ENCODE data around the gene DIO1.

DNA sequence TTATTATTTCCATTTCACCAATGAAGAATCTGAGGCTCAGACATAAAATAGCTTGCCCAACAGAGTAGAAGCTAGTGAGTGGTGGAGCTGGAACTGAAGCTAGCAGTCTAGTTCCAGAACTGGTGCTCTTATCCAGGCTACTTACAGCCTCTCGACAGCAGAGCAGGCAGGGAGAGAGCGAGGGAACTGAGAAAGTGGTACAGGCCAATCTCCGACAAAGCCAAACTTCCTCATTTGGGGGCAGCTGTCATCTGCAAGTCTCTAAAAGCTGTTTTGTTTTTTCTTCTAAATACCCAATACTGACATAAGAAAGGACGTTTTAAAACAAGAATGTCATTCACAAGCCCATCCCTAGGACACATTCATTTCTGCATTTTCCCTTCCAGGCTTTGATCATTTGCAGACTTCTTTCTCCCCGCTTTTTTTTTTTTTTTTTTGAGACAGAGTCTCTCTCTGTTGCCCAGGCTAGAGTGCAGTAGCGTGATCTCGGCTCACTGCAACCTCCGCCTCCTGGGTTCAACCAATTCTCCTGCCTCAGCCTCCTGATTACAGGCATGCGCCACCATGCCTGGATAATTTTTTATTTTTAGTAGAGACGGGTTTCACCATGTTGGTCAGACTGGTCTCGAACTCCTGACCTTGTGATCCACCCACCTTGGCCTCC lies 24.4 kb upstream of the DIO1 start:
- TF ChIP-seq, protein P1, sequence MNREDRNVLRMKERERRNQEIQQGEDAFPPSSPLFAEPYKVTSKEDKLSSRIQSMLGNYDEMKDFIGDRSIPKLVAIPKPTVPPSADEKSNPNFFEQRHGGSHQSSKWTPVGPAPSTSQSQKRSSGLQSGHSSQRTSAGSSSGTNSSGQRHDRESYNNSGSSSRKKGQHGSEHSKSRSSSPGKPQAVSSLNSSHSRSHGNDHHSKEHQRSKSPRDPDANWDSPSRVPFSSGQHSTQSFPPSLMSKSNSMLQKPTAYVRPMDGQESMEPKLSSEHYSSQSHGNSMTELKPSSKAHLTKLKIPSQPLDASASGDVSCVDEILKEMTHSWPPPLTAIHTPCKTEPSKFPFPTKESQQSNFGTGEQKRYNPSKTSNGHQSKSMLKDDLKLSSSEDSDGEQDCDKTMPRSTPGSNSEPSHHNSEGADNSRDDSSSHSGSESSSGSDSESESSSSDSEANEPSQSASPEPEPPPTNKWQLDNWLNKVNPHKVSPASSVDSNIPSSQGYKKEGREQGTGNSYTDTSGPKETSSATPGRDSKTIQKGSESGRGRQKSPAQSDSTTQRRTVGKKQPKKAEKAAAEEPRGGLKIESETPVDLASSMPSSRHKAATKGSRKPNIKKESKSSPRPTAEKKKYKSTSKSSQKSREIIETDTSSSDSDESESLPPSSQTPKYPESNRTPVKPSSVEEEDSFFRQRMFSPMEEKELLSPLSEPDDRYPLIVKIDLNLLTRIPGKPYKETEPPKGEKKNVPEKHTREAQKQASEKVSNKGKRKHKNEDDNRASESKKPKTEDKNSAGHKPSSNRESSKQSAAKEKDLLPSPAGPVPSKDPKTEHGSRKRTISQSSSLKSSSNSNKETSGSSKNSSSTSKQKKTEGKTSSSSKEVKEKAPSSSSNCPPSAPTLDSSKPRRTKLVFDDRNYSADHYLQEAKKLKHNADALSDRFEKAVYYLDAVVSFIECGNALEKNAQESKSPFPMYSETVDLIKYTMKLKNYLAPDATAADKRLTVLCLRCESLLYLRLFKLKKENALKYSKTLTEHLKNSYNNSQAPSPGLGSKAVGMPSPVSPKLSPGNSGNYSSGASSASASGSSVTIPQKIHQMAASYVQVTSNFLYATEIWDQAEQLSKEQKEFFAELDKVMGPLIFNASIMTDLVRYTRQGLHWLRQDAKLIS (CRISPR knock-in tag; IDR thresholded peaks at IDR 0.05; ENCODE audit: borderline replicate concordance), result no peak
- TF ChIP-seq, protein P2, sequence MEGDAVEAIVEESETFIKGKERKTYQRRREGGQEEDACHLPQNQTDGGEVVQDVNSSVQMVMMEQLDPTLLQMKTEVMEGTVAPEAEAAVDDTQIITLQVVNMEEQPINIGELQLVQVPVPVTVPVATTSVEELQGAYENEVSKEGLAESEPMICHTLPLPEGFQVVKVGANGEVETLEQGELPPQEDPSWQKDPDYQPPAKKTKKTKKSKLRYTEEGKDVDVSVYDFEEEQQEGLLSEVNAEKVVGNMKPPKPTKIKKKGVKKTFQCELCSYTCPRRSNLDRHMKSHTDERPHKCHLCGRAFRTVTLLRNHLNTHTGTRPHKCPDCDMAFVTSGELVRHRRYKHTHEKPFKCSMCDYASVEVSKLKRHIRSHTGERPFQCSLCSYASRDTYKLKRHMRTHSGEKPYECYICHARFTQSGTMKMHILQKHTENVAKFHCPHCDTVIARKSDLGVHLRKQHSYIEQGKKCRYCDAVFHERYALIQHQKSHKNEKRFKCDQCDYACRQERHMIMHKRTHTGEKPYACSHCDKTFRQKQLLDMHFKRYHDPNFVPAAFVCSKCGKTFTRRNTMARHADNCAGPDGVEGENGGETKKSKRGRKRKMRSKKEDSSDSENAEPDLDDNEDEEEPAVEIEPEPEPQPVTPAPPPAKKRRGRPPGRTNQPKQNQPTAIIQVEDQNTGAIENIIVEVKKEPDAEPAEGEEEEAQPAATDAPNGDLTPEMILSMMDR (IDR thresholded peaks at IDR 0.05), result no peak
- TF ChIP-seq, protein P3, sequence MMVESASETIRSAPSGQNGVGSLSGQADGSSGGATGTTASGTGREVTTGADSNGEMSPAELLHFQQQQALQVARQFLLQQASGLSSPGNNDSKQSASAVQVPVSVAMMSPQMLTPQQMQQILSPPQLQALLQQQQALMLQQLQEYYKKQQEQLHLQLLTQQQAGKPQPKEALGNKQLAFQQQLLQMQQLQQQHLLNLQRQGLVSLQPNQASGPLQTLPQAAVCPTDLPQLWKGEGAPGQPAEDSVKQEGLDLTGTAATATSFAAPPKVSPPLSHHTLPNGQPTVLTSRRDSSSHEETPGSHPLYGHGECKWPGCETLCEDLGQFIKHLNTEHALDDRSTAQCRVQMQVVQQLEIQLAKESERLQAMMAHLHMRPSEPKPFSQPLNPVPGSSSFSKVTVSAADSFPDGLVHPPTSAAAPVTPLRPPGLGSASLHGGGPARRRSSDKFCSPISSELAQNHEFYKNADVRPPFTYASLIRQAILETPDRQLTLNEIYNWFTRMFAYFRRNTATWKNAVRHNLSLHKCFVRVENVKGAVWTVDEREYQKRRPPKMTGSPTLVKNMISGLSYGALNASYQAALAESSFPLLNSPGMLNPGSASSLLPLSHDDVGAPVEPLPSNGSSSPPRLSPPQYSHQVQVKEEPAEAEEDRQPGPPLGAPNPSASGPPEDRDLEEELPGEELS (CRISPR knock-in tag; IDR thresholded peaks at IDR 0.05), result no peak
- TF ChIP-seq NFYB (CRISPR knock-in tag; conservative IDR thresholded peaks at IDR 0.05; ENCODE audit: low read depth), result no peak
- TF ChIP-seq, protein P4, sequence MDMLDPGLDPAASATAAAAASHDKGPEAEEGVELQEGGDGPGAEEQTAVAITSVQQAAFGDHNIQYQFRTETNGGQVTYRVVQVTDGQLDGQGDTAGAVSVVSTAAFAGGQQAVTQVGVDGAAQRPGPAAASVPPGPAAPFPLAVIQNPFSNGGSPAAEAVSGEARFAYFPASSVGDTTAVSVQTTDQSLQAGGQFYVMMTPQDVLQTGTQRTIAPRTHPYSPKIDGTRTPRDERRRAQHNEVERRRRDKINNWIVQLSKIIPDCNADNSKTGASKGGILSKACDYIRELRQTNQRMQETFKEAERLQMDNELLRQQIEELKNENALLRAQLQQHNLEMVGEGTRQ (CRISPR knock-in tag; IDR thresholded peaks at IDR 0.05), result no peak
- TF ChIP-seq CBFB (CRISPR knock-in tag; IDR thresholded peaks at IDR 0.05; ENCODE audit: low read depth), result no peak
